T-helper 1 cell treated with Interleukin-12 subunit alpha and Interleukin-12 subunit beta and Interleukin-4 antibody, amounts not matched to agents 30 μg/mL and 1 μg/mL, for 36 hours (primary cell): ENCODE data around the gene KCNJ3.

Experiments used
- H3K27ac Mint-ChIP-seq: one replicate; pipeline ENCODE4 v1.8.0; 2021; ENCODE audit warnings: mild to moderate bottlenecking, mixed read lengths
- H3K27me3 Mint-ChIP-seq: one replicate; pipeline ENCODE4 v1.8.0; 2021; ENCODE audit warnings: low read depth, mixed read lengths
- H3K36me3 Mint-ChIP-seq: one replicate; pipeline ENCODE4 v1.8.0; 2021; ENCODE audit warnings: low read depth, mixed read lengths
- H3K4me1 Mint-ChIP-seq: one replicate; pipeline ENCODE4 v1.8.0; 2021; ENCODE audit warnings: low read depth, mixed read lengths
- H3K4me3 Mint-ChIP-seq: one replicate; pipeline ENCODE4 v1.8.0; 2021; ENCODE audit warnings: mild to moderate bottlenecking, moderate library complexity, mixed read lengths
- H3K9me3 Mint-ChIP-seq: one replicate; pipeline ENCODE4 v1.8.0; 2021; ENCODE audit warnings: mixed read lengths

KCNJ3 gene, protein sequence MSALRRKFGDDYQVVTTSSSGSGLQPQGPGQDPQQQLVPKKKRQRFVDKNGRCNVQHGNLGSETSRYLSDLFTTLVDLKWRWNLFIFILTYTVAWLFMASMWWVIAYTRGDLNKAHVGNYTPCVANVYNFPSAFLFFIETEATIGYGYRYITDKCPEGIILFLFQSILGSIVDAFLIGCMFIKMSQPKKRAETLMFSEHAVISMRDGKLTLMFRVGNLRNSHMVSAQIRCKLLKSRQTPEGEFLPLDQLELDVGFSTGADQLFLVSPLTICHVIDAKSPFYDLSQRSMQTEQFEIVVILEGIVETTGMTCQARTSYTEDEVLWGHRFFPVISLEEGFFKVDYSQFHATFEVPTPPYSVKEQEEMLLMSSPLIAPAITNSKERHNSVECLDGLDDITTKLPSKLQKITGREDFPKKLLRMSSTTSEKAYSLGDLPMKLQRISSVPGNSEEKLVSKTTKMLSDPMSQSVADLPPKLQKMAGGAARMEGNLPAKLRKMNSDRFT

DNA sequence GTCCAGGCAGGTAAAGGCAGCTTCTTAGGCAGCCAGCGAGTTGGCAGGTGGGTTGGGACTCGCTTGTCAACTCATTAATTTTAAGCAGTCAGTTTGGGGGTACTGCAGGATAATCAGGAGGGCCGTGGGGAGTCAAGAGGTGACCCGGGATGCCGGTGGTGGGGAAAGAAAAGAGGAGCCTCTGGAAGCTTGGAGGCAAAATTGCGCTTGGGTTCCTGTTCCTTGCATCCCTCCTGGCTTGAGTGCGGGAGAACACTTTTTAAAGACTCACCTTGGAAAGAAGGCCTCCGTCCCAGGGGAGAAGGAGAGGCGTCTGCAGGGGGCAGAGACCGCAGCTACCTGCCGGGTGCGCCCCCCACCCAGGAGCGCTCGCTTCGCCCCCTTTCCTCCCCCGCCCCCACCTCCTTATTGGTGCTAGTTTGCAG lies at the start of gene KCNJ3:
KCNJ3 (plus strand) TSS at position 400 of the 425 bp plus-strand sequence. CDS start 81 bp downstream, outside the sequence.
- H3K4me3 Mint-ChIP-seq: no peak within 1 kb of the TSS
- H3K4me1 Mint-ChIP-seq: peaks cover 1% of the 10 kb centered on the region
- peaks cover 34% of the 10 kb centered on the region for H3K27me3 Mint-ChIP-seq
- H3K27ac Mint-ChIP-seq: no peak within 1 kb of the TSS
- no peaks in the 10 kb centered on the region for H3K36me3 Mint-ChIP-seq
- H3K9me3 Mint-ChIP-seq: peaks cover 4% of the 10 kb centered on the region

DNA sequence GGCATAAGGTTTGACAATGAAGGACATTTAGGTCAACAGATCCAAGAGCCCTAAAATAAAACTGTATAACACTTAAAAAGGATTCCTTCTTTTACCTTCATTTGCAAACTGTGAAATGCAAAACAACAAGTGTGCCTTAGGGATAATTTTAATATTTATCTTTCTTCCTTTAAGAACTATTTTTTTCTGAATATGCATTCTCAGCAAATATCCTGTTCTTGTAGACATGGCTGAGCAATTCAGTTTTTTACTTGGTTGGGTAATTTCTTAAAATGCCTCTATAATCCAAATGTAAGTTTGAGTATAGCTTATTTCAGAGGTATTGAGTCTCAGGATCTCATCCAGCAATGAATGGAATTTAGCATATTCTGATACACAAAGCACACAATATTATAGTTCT lies 43.0 kb upstream of the KCNJ3 start:
- H3K9me3 Mint-ChIP-seq: no peaks in the 10 kb centered on the region
- H3K27ac Mint-ChIP-seq: no peak overlapping the region
- H3K4me3 Mint-ChIP-seq: no peak overlapping the region
- no peaks in the 10 kb centered on the region for H3K27me3 Mint-ChIP-seq
- no peaks in the 10 kb centered on the region for H3K36me3 Mint-ChIP-seq
- no peaks in the 10 kb centered on the region for H3K4me1 Mint-ChIP-seq

DNA sequence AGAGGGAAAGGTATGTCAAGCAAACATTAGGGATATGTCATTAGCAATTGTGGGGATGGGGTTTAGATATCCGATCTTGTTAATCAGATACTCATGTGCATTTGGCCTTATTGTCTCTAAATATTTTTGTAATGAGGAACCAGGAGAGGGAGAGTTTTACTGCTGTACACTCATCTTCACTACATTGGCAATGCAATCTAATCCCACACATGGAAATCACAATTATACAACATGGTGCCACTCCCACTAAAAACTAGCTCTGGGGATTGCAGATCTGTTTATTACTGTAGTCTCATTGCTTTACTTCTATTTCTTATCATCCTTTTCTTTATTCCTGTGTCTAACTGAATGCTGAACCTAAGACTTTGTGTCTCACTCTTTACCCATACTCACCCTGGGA lies 39.6 kb upstream of the KCNJ3 start:
- H3K27ac Mint-ChIP-seq: no peak overlapping the region
- H3K4me3 Mint-ChIP-seq: no peak overlapping the region
- no peaks in the 10 kb centered on the region for H3K27me3 Mint-ChIP-seq
- H3K9me3 Mint-ChIP-seq: no peaks in the 10 kb centered on the region
- H3K4me1 Mint-ChIP-seq: no peaks in the 10 kb centered on the region
- no peaks in the 10 kb centered on the region for H3K36me3 Mint-ChIP-seq

DNA sequence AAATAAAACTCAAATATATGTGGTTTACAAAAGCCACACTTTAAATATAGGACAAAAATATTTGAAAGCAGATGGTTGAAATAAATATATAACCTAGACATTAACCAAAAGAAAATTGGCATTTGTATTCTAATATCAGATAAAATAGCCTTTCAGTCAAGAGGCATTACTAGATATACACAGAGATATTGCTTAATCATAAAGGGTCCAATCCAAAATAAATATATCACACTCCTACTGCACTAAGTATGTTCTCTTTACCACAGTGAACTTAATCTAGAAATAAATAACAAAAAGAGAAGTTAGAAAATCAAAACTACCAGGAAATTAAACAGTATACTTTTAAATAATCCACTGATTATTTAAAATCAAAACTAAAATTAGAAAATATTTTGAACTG lies 34.2 kb upstream of the KCNJ3 start:
- Mint-ChIP-seq H3K27ac (no peak overlapping the region), H3K36me3 (no peaks in the 10 kb centered on the region), H3K9me3 (no peaks in the 10 kb centered on the region), H3K27me3 (no peaks in the 10 kb centered on the region), H3K4me1 (no peaks in the 10 kb centered on the region), H3K4me3 (no peak overlapping the region)

DNA sequence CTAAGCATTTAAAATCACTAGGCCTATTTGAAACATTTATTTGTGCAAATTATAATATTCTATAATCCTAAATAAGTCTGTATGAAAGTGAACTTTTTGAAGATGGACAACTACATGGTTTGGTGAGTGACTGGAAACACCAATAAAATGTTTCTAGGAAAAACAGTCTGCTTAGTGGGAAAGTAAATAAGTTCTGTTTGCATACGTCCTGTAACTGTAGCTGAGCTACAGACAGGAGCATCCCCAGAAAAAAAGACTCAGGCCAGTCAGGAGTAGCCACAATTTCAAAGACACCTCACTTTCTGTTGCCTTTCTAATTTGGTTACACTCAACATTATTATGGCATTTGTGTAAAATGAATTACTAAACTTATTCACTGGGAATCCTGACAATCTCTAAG lies 28.4 kb upstream of the KCNJ3 start:
- Mint-ChIP-seq H3K36me3 (no peaks in the 10 kb centered on the region), H3K27me3 (no peaks in the 10 kb centered on the region), H3K27ac (no peak overlapping the region), H3K9me3 (no peaks in the 10 kb centered on the region), H3K4me1 (no peaks in the 10 kb centered on the region), H3K4me3 (no peak overlapping the region)

DNA sequence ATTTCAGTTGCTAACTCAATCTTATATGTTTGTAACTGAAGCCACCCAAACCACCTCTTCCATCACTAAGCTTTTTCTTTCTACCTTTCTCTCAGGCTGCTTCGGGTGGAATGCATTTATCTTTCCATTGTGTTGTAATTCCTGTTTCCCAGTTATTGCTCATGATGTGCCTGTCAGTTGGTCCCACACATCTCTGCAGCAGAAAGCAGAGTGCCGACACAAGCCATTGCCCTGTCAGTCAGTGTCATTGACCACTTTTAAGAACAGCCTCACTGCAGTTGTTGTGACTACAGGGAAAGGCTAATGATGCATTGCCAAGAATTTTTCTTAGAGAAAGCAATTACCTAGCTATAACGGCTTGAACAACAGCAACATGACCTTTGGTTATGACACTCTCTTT lies 24.8 kb upstream of the KCNJ3 start:
- Mint-ChIP-seq H3K4me1 (no peaks in the 10 kb centered on the region), H3K27me3 (no peaks in the 10 kb centered on the region), H3K9me3 (no peaks in the 10 kb centered on the region), H3K36me3 (no peaks in the 10 kb centered on the region), H3K27ac (no peak overlapping the region), H3K4me3 (no peak overlapping the region)

DNA sequence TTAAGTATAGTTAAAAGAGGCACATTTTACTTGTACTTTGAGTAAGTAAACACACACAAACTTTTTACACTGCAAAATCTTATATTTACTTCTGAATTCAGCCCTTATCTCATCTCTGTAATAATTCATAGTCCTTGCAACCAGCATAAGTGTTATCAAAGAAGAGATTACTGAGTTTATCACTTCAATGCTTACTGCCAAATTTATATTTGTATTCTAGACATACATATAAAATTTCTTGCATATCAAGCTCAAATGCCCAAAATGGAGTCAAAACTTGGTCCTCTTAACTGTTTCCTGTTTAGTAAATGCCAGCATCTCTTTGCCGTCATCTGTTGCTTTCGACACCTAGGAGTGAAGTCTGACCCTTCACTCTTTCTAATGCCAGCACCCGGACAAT lies 21.1 kb upstream of the KCNJ3 start:
- Mint-ChIP-seq H3K27ac (no peak overlapping the region), H3K4me1 (no peaks in the 10 kb centered on the region), H3K27me3 (no peaks in the 10 kb centered on the region), H3K36me3 (no peaks in the 10 kb centered on the region), H3K4me3 (no peak overlapping the region), H3K9me3 (no peaks in the 10 kb centered on the region)

DNA sequence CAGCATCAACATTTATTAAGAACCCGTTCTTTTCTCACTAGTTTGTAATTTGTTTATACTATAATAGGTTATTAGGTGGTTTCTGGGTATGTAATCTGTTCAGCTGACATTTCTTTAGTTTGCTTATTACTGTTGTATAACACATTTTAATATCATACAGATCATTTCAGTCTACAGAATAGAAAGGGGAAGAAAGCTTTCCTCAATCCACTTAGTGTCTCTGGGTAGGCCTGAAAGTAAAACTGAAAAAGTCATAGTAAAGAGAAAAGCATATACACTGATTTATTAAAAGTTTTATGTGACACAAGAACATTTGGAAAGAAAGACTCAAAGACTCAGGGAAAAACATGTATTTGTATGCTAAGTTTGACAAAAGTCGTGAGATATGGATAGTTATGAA lies 16.8 kb upstream of the KCNJ3 start:
- Mint-ChIP-seq H3K27ac (no peak overlapping the region), H3K4me1 (no peaks in the 10 kb centered on the region), H3K4me3 (no peak overlapping the region), H3K36me3 (no peaks in the 10 kb centered on the region), H3K27me3 (no peaks in the 10 kb centered on the region), H3K9me3 (no peaks in the 10 kb centered on the region)

DNA sequence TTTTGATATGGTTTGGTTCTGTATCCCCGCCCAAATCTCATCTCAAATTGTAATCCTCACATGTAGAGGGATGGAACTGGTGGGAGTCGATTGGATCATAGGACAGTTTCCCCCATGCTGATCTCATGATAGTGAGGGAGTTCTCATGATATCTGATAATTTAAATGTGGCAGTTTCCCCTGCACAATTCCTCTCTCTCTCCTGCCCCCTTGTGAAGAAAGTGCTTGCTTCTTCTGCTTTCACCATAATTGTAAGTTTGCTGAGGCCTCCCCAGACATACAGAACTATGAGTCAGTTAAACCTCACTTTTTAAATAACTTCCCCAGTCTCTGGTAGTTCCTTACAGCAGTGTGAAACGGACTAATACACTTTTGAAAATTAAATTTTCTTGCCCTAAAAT lies 12.3 kb upstream of the KCNJ3 start:
- Mint-ChIP-seq H3K27ac (no peak overlapping the region), H3K27me3 (no peaks in the 10 kb centered on the region), H3K4me1 (no peaks in the 10 kb centered on the region), H3K4me3 (no peak overlapping the region), H3K9me3 (no peaks in the 10 kb centered on the region), H3K36me3 (no peaks in the 10 kb centered on the region)

DNA sequence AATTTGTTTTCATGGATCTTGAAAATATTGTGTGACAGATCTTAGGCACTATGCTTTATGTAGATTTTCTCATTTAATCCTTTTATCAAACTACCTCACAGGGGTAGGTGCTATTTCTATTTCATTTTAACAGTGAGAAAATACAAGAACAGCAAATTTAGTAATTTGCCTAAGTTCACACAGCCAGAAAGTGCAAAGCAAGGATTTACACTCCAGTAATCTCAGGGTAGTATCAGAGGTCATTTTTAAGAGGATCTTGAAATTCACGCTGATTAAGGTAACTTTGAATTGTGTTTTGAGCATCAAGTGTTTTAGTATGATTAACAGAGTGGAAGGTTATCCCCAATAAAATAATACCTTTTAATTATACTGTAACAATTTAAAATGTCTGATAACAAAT lies 10.1 kb upstream of the KCNJ3 start:
- H3K27me3 Mint-ChIP-seq: no peaks in the 10 kb centered on the region
- H3K4me3 Mint-ChIP-seq: no peak overlapping the region
- H3K4me1 Mint-ChIP-seq: no peaks in the 10 kb centered on the region

DNA sequence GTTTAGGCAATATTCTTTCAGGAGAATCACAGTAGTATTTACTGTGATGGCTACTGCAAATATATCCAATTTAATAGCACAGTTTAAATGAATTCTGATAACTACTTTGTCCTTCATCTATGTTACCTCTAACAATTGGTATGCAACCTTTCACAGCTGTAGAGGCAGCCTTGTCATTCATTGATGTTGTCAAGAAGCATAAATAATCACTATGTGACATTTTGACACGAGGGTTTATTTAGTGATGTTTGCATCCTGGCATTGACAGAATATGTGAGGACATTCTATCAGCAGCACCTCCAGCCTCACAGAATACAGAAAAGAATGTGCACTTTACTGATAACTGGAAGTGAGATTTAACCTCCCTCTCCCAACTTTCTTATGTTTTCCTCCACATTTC lies 9.3 kb upstream of the KCNJ3 start:
- H3K36me3 Mint-ChIP-seq: no peaks in the 10 kb centered on the region

More for the DNA sequence above, 10.1 kb upstream of the KCNJ3 start:
- no peaks in the 10 kb centered on the region for H3K9me3 Mint-ChIP-seq
- no peak overlapping the region for H3K27ac Mint-ChIP-seq
- H3K36me3 Mint-ChIP-seq: no peaks in the 10 kb centered on the region

DNA sequence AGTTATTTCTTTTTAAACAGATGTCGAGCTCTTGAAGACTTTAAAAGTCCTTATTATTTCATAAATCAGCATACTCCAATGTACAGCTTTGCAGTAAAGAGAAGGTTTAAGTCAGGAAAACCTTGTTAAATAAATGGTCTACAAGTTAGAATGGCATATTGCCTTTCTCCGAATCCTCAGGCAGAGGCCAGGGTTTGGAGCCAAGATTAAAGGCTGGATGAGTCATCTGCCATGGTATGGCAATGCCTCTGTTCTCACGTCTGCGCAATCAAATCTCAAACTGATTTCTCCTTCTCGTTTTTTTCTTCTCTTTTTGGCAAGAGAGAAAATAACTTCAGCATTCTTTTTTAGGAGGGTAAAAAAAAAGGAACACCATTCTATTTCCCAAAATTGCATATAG lies 5.6 kb upstream of the KCNJ3 start:
- Mint-ChIP-seq H3K27me3 (peaks cover 19% of the 10 kb centered on the region), H3K36me3 (no peaks in the 10 kb centered on the region), H3K9me3 (no peaks in the 10 kb centered on the region), H3K4me3 (no peak overlapping the region), H3K27ac (no peak overlapping the region), H3K4me1 (no peaks in the 10 kb centered on the region)

More for the DNA sequence above, 9.3 kb upstream of the KCNJ3 start:
- Mint-ChIP-seq H3K4me1 (no peaks in the 10 kb centered on the region), H3K9me3 (no peaks in the 10 kb centered on the region), H3K4me3 (no peak overlapping the region), H3K27me3 (no peaks in the 10 kb centered on the region), H3K27ac (no peak overlapping the region)

DNA sequence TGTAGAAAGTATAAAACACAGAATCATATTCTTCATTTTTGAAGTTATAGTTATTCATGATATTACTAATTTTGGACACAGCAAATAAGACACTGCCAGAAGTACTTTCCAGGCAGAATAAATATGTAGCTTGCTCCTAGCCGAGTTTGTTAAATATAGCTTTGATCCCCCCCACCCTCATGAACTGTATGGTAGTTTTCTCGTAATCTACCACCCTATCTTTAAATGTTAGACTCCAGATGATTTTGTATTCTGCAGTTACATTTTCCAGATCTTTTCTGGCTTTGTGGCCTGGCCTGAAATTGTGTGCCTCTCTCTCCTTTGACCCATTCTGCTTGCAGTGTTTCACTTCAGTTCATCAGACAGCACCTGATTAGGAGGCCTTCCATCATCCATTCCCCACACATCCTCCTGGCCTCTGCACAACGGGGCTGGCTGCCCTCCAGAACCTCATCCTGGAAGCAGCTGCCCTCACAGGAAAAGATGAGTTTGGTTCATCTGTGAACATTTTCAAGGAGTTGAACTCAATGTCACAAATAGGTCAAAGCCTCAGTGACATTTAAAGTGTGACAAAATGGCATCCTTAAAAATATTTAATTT lies 4.7 kb upstream of the KCNJ3 start:
- peaks cover 24% of the 10 kb centered on the region for H3K27me3 Mint-ChIP-seq
- no peaks in the 10 kb centered on the region for H3K9me3 Mint-ChIP-seq
- no peaks in the 10 kb centered on the region for H3K4me1 Mint-ChIP-seq
- H3K36me3 Mint-ChIP-seq: no peaks in the 10 kb centered on the region
- no peak overlapping the region for H3K4me3 Mint-ChIP-seq
- no peak overlapping the region for H3K27ac Mint-ChIP-seq

DNA sequence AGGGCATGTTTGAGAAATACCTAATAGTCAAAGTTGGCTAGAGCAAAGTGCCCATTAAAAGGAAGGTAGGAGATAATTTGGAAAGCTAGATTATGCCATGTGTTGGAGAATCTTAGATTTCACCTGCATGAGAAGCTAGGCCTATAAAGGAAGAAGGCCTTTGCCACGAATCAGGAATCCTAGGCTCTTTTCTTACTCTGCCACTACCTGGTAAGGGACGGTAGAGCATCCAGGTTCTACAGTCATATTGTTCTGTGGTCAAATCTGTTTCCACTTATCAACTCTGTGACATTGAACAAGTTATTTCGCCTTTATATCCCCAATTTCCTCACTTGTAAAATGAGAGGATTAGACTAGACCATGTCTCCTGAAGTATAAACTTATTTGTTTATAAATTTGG lies 3.6 kb upstream of the KCNJ3 start:
- peaks cover 34% of the 10 kb centered on the region for H3K27me3 Mint-ChIP-seq
- no peaks in the 10 kb centered on the region for H3K36me3 Mint-ChIP-seq
- H3K27ac Mint-ChIP-seq: no peak overlapping the region
- H3K4me3 Mint-ChIP-seq: no peak overlapping the region
- peaks cover 1% of the 10 kb centered on the region for H3K4me1 Mint-ChIP-seq
- peaks cover 4% of the 10 kb centered on the region for H3K9me3 Mint-ChIP-seq

DNA sequence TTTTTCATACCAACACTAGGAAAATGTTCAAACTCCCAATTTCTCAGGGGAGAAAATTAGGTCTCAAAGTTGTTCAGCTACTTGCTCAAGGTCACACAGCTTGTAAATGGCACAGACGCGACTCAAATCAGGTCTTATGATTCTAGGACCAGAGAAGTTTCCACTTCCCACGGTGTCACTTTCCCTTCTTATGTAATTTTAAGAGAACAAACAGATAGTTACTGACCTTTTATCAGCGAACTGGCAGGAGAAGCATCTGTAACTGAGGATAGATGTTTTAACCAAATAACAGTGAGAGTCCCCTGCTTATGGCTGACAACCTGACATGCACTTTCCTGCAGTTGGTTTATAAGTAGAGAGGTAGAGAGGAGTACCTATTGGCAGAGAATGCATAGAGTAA lies 2.1 kb upstream of the KCNJ3 start:
- Mint-ChIP-seq H3K4me3 (no peak overlapping the region), H3K36me3 (no peaks in the 10 kb centered on the region), H3K4me1 (peaks cover 1% of the 10 kb centered on the region)

More for the DNA sequence above, 2.1 kb upstream of the KCNJ3 start:
- H3K9me3 Mint-ChIP-seq: peaks cover 4% of the 10 kb centered on the region
- H3K27ac Mint-ChIP-seq: no peak overlapping the region
- H3K27me3 Mint-ChIP-seq: peaks cover 34% of the 10 kb centered on the region
